PC-9 (cell line): ENCODE data around the gene SCIN. TPM values are rescaled to one million over a fixed set of nuclear protein-coding genes. Genes with fewer than 3 reads are reported as not detected.

ENCODE experiments used
- BruUV-seq: library from RNA; stranded (reverse); fragments of 400-500 nt; replicated peaks from 2 replicates; lab custom pipeline; 2021; lab: Mats Ljungman, UMichigan
- CTCF ChIA-PET: fragments of 300-600 bp; sonication (Branson Sonifier 250); formaldehyde crosslinking; loops from one replicate; lab custom pipeline; 2022; ENCODE audit warnings: antibody characterized with exemption; lab: Charles Lee
- POLR2A ChIA-PET: fragments of 300-600 bp; sonication (Branson Sonifier 250); formaldehyde crosslinking; loops from one replicate; lab custom pipeline; 2022; ENCODE audit warnings: antibody characterized with exemption; ENCODE audit not compliant: unreplicated experiment; lab: Charles Lee
- DNase-seq, 2 experiments: peaks; one replicate each; pipeline versions ENCODE4 v3.0.0 to v3.0.0-alpha.2; 2015 to 2022; ENCODE audit warnings: mixed read lengths in 1 of 2
- H2AFZ ChIP-seq: fragments of 200-600 bp; sonication (generic); 2 replicates; pipeline ENCODE4 v1.8.1; 2017; ENCODE audit warnings: antibody characterized with exemption
- H3F3A ChIP-seq: fragments of 200-600 bp; sonication (generic); 2 replicates; pipeline ENCODE4 v1.8.1; 2017; ENCODE audit warnings: antibody characterized with exemption, mild to moderate bottlenecking, low read depth; ENCODE audit not compliant: insufficient read depth
- H3K27ac ChIP-seq: fragments of 200-600 bp; sonication (generic); 2 replicates; pipeline ENCODE4 v1.6.1; 2016; ENCODE audit warnings: mixed run types
- H3K27me3 ChIP-seq: fragments of 200-600 bp; sonication (generic); 2 replicates; pipeline ENCODE4 v1.6.1; 2016; ENCODE audit warnings: low read depth, mixed run types; ENCODE audit not compliant: insufficient read depth
- H3K36me3 ChIP-seq: fragments of 200-600 bp; sonication (generic); 2 replicates; pipeline ENCODE4 v1.6.1; 2016; ENCODE audit warnings: low read depth, mixed run types
- H3K4me1 ChIP-seq: fragments of 200-600 bp; sonication (generic); replicated peaks from 2 replicates; pipeline ENCODE4 v1.6.1; 2016; ENCODE audit warnings: mixed run types; ENCODE audit not compliant: insufficient read depth
- H3K4me2 ChIP-seq: fragments of 200-600 bp; sonication (generic); 2 replicates; pipeline ENCODE4 v1.6.1; 2017; ENCODE audit warnings: mixed run types
- H3K4me3 ChIP-seq: fragments of 200-600 bp; sonication (generic); 2 replicates; pipeline ENCODE4 v1.6.1; 2016; ENCODE audit warnings: mixed run types
- H3K79me2 ChIP-seq: fragments of 200-600 bp; sonication (generic); 2 replicates; pipeline ENCODE4 v1.6.1; 2017; ENCODE audit warnings: low read depth, mixed run types
- H3K9me2 ChIP-seq: fragments of 200-600 bp; sonication (generic); 2 replicates; pipeline ENCODE4 v1.8.1; 2017; ENCODE audit warnings: mild to moderate bottlenecking; ENCODE audit not compliant: insufficient read depth
- H3K9me3 ChIP-seq: fragments of 200-600 bp; sonication (generic); 2 replicates; pipeline ENCODE4 v1.8.1; 2016; ENCODE audit warnings: low read depth; ENCODE audit not compliant: insufficient read depth
- H4K20me1 ChIP-seq: fragments of 200-600 bp; sonication (generic); 2 replicates; pipeline ENCODE4 v1.8.1; 2017; ENCODE audit not compliant: insufficient read depth
- EZH2 ChIP-seq: fragments of 200-600 bp; sonication (generic); IDR thresholded peaks from 2 replicates; pipeline ENCODE4 v1.8.0; 2017; ENCODE audit warnings: antibody characterized with exemption, low read depth
- intact Hi-C: fragments of 100-400 bp; cut with micrococcal nuclease; formaldehyde crosslinking; loops from one replicate; pipeline ENCODE4 v1.10.0; 2022; ENCODE audit not compliant: unreplicated experiment
- total RNA-seq: library from RNA; stranded (reverse); gene quantifications from 2 replicates; pipeline ENCODE4 v1.2.3, GENCODE V29; 2021
- TF ChIP-seq, protein P1 (sequence below): fragments of 200-600 bp; sonication (generic); conservative IDR thresholded peaks from 2 replicates; pipeline ENCODE4 v1.6.1; 2017; ENCODE audit warnings: mixed run types, antibody characterized with exemption, mild to moderate bottlenecking, moderate library complexity

SCIN gene
- total RNA-seq, 1 experiment from 2014 or later = 0.92 TPM

DNA sequence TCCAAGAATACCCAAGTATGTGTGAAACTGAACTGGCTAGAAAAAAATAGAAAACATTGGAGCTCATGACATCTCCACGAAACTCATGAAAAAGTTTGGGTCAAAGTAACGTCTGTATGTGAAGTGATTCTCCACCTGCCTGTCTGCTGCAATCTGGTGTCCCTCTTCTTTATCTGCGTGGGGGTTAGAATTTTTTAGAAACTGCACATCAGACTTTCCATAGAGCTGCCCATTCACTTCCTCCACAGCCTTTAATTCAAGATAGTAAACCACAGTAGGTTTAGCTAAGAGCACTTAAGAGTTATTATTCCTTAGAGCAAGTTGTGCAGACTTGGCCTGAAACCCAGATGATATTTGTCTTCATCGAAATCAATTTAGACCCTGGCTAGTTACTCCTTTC, 55.3 kb downstream of the SCIN start:
- DNase-seq = no peak
- H2AFZ ChIP-seq = no peak overlapping the region
- intact Hi-C loops = loop anchor here (10.0 kb wide), 1 partner anchor 561 kb away; no protein-coding TSS in a partner anchor
- H3K27ac ChIP-seq = no peak overlapping the region
- no peaks in the 10 kb centered on the region for H3K36me3 ChIP-seq
- H3F3A ChIP-seq = no peaks in the 10 kb centered on the region
- H3K4me1 ChIP-seq = no peaks in the 10 kb centered on the region
- H3K9me3 ChIP-seq = no peaks in the 10 kb centered on the region
- no peaks in the 10 kb centered on the region for H3K79me2 ChIP-seq
- H3K4me3 ChIP-seq = no peak overlapping the region
- H3K9me2 ChIP-seq = no peaks in the 10 kb centered on the region
- H3K27me3 ChIP-seq = no peaks in the 10 kb centered on the region
- ChIA-PET POLR2A (no interaction called here), CTCF (interaction anchor here (0.7 kb wide), 1 partner anchor 637 kb away, joined by 3 read pairs; no protein-coding TSS in a partner anchor)
- no TSS peak for BruUV-seq
- H3K4me2 ChIP-seq = no peak overlapping the region
- H4K20me1 ChIP-seq = no peaks in the 10 kb centered on the region
- TF ChIP-seq, protein P1, sequence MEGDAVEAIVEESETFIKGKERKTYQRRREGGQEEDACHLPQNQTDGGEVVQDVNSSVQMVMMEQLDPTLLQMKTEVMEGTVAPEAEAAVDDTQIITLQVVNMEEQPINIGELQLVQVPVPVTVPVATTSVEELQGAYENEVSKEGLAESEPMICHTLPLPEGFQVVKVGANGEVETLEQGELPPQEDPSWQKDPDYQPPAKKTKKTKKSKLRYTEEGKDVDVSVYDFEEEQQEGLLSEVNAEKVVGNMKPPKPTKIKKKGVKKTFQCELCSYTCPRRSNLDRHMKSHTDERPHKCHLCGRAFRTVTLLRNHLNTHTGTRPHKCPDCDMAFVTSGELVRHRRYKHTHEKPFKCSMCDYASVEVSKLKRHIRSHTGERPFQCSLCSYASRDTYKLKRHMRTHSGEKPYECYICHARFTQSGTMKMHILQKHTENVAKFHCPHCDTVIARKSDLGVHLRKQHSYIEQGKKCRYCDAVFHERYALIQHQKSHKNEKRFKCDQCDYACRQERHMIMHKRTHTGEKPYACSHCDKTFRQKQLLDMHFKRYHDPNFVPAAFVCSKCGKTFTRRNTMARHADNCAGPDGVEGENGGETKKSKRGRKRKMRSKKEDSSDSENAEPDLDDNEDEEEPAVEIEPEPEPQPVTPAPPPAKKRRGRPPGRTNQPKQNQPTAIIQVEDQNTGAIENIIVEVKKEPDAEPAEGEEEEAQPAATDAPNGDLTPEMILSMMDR = no peak
- TF ChIP-seq EZH2 = no peak

DNA sequence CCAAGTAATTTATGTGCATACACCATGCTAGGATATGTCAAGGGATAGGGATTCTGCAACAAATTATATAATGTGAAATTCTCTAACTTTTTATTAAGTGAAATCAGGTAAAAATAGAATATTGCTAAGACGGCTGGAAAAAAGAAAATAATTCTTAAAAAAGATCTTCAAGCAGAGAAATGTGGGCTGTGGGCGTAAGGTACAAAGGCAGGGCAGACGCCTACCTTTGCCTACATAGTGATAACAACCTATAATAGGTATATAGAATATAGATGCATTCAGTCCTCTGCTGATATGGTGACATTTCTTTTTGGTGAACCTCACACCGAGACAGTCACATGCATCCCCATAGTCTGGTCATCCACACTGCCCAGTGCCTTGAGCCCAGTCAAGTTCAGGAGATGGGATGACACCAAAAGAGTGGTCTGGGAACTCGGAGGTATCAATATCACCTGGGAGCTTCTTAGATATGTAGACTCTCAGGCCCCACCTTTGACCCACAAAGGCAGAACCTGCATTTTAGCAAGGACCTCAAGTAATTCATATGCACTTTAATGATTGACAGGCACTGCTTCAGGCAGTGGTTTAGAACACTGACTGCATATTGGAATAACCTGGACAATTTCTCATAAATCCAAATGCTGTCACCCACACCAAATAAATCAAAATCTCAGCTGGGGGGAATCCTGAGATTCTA, 59.4 kb downstream of the SCIN start:
- no peaks in the 10 kb centered on the region for H3K4me1 ChIP-seq
- H3K36me3 ChIP-seq = no peaks in the 10 kb centered on the region
- intact Hi-C loops = loop anchor here (10.0 kb wide), 1 partner anchor 565 kb away; no protein-coding TSS in a partner anchor
- H3K79me2 ChIP-seq = no peaks in the 10 kb centered on the region
- CTCF ChIA-PET = no interaction called here
- no peaks in the 10 kb centered on the region for H3K9me3 ChIP-seq
- no peaks in the 10 kb centered on the region for H4K20me1 ChIP-seq
- POLR2A ChIA-PET = no interaction called here
- DNase-seq = no peak
- H3F3A ChIP-seq = no peaks in the 10 kb centered on the region
- H3K4me2 ChIP-seq = no peak overlapping the region
- no peak overlapping the region for H3K27ac ChIP-seq
- H3K4me3 ChIP-seq = no peak overlapping the region
- H3K9me2 ChIP-seq = no peaks in the 10 kb centered on the region; the same call in 1 of the 2 replicates
- no TSS peak for BruUV-seq
- H3K27me3 ChIP-seq = no peaks in the 10 kb centered on the region
- H2AFZ ChIP-seq = no peak overlapping the region
- TF ChIP-seq, protein P1 = no peak
- TF ChIP-seq EZH2 = no peak

DNA sequence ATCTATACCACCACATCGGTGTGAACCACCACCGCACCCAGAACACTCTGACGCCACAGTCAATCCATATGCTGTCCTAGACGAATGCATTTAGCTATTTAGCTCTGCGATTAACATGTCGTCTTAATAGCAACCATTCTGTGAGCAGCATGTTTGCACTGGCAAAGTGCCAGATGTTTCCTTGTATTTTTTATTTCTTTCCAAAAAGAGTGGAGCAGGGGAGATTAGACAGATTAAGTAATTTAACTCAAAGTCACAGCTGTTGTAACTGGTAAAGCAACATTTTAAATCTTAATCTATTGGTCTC, 59.9 kb downstream of the SCIN start:
- Histone ChIP-seq H3F3A (no peaks in the 10 kb centered on the region), H3K9me3 (no peaks in the 10 kb centered on the region), H3K27ac (no peak overlapping the region), H3K79me2 (no peaks in the 10 kb centered on the region), H3K27me3 (no peaks in the 10 kb centered on the region), H2AFZ (no peak overlapping the region), H3K4me3 (no peak overlapping the region), H4K20me1 (no peaks in the 10 kb centered on the region), H3K36me3 (no peaks in the 10 kb centered on the region), H3K9me2 (no peaks in the 10 kb centered on the region; the same call in 1 of the 2 replicates), H3K4me1 (no peaks in the 10 kb centered on the region), H3K4me2 (no peak overlapping the region)
- no TSS peak for BruUV-seq
- ChIA-PET POLR2A (no interaction called here), CTCF (no interaction called here)
- TF ChIP-seq, protein P1 = no peak
- TF ChIP-seq EZH2 = no peak
- no peak for DNase-seq
- intact Hi-C loops = no loop called here
